HepG2 (cell line): Measurements from ENCODE around the gene BBS5. TPM values are rescaled to one million over a fixed set of nuclear protein-coding genes. Genes with fewer than 3 reads are reported as not detected.

Experiments
- KAT7 ChIP-seq: IDR thresholded peaks from 2 replicates; pipeline ENCODE4 v1.6.1; 2018; ENCODE audit warnings: borderline replicate concordance, missing compliant biosample characterization
- ZBTB40 ChIP-seq, 2 experiments: fragments of 450-650 bp in 1 of 2; sonication (generic) in 1 of 2; formaldehyde crosslinking in 1 of 2; IDR thresholded peaks; 2 replicates each; pipeline versions ENCODE4 v1.6.1 to v1.8.0; 2016 to 2022; ENCODE audit warnings: antibody characterized with exemption in 1 of 2, mild to moderate bottlenecking in 1 of 2, missing genetic modification reagents in 1 of 2
- ZFP37 ChIP-seq: sonication (generic); formaldehyde crosslinking; IDR thresholded peaks from 2 replicates; pipeline ENCODE4 v1.4.0; 2020; ENCODE audit warnings: missing genetic modification reagents, borderline replicate concordance
- ZNF276 ChIP-seq: sonication (generic); formaldehyde crosslinking; IDR thresholded peaks from 2 replicates; pipeline ENCODE4 v1.4.0; 2020; ENCODE audit warnings: mild to moderate bottlenecking, low read depth, missing genetic modification reagents
- polyA plus RNA-seq, 8 experiments: library from polyadenylated mRNA; depleted of rRNA in 3 of 8; stranded (reverse) in 7 of 8; unstranded in 1 of 8; fragments of >200 nt; fragmentation: Illumina TruSeq in 4 of 8; extraction: Trizol in 4 of 8; gene quantifications; 2 replicates each; pipeline versions ENCODE4 v1.2.1 to v1.2.3, GENCODE V29; 2011 to 2016; ENCODE audit warnings: low read depth in 4 of 8, missing spikeins in 1 of 8, mixed read lengths in 1 of 8; ENCODE audit not compliant: insufficient read depth in 1 of 8
- total RNA-seq, 5 experiments: library from RNA; depleted of rRNA; stranded (reverse); fragments of >200 nt; fragmentation: Illumina TruSeq; extraction: Trizol; gene quantifications; 2 replicates each; pipeline ENCODE4 v1.2.3, GENCODE V29; 2016; ENCODE audit warnings: low read depth in 1 of 5

The BBS5 gene
- total and polyA plus RNA-seq, 2 of the 13 experiments (the other 11 are each of a cell fraction or from before 2014, with no cell fraction given), result 1.8 to 4.5 TPM

- no peak for TF ChIP-seq ZBTB40 (IDR thresholded peaks at IDR 0.05)
- TF ChIP-seq ZBTB40 (CRISPR knock-in tag; IDR thresholded peaks at IDR 0.05), result no peak
- TF ChIP-seq KAT7 (CRISPR knock-in tag), result no peak
- no peak for TF ChIP-seq ZNF276 (CRISPR knock-in tag)
- no peak for TF ChIP-seq ZFP37 (CRISPR knock-in tag)
- TF ChIP-seq, all 625 proteins: peak for 2
Measured at GRCh38 chr2:169480079-169480465, 778 bp downstream of the BBS5 start (continued).
